H1 (cell line): ENCODE data around the gene UVRAG. TPM values are rescaled to one million over a fixed set of nuclear protein-coding genes. Genes with fewer than 3 reads are reported as not detected.

Source experiments
- BRCA1 ChIP-seq: IDR thresholded peaks from 2 replicates; pipeline ENCODE4 v1.6.1; 2012; ENCODE audit warnings: low read depth, low read length, improper control_type of control experiment
- CHD1 ChIP-seq: IDR thresholded peaks from 2 replicates; pipeline ENCODE4 v1.6.1; 2012; ENCODE audit warnings: low read depth, low read length, improper control_type of control experiment
- MAFK ChIP-seq: IDR thresholded peaks from 2 replicates; pipeline ENCODE4 v1.6.1; 2012; ENCODE audit warnings: low read depth, mild to moderate bottlenecking, improper control_type of control experiment, low read length
- NRF1 ChIP-seq: IDR thresholded peaks from 2 replicates; pipeline ENCODE4 v1.6.1; 2011; ENCODE audit warnings: mild to moderate bottlenecking, low read depth, low read length, improper control_type of control experiment
- SP2 ChIP-seq: IDR thresholded peaks from 2 replicates; pipeline ENCODE4 v1.6.1; 2012; ENCODE audit warnings: mild to moderate bottlenecking, low read length, inconsistent platforms
- TCF12 ChIP-seq: IDR thresholded peaks from 2 replicates; pipeline ENCODE4 v1.6.1; 2011; ENCODE audit warnings: low read depth, mild to moderate bottlenecking, low read length
- polyA plus RNA-seq, 7 experiments: library from polyadenylated mRNA; depleted of rRNA in 3 of 7; stranded (reverse) in 5 of 7; unstranded in 2 of 7; fragments of >200 nt in 5 of 7; fragments of 200-250 nt in 2 of 7; gene quantifications; 1 replicate in 5 of 7; 2 replicates in 1 of 7; 4 replicates in 1 of 7; pipeline versions ENCODE4 v1.2.1 to v1.2.3, GENCODE V29; 2011 to 2013; ENCODE audit warnings: missing spikeins in 2 of 7, mixed read lengths in 2 of 7
- total RNA-seq: library from RNA; stranded (reverse); fragmentation: NEBNext Ultra II Directional; extraction: Animal tissue kit (Norgen Biotek cat#: 25700); gene quantifications from 2 replicates; pipeline ENCODE4 v1.2.1, GENCODE V29; 2021

Gene UVRAG
- total and polyA plus RNA-seq, 2 of the 8 experiments (the other 6 are each of a cell fraction or from before 2014, with no cell fraction given), result 5.5 to 14.7 TPM

DNA sequence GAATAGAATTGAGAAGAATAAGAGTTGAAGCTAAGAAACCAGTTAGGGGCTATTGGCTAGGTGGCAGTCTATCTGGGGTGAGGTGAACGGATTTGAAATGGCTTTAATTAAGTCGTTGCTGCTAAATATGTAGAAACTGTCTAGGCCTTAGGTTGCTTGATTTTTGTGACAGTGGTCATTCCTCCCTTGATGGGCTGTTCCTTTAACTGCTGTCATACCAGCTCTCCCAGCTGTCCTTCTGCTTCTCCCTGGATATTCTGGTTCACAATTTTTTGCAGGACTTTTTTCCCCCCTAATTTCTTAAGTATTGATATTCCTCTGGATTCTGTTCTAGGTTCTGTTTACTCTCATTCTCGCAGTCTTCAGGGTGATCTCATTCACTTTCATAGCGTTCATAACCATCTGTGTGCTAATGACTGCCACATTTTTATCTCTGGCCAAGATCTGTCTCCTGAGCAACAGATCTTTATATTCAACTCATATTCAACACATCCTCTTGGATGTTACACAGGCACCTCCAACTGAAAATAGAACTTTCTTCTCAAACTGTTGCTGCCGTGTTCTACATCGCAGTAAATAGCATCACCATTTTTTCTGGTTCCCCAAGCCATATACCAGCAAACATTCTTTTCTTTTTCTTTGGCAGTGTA, 134.1 kb downstream of the UVRAG start (continued):
- TF ChIP-seq MAFK, result no peak
- no peak for TF ChIP-seq TCF12
- no peak for TF ChIP-seq CHD1
- TF ChIP-seq SP2, result no peak
- no peak for TF ChIP-seq NRF1
- no peak for TF ChIP-seq BRCA1
